ENCODE data around the gene ZFPM1.

The ZFPM1 gene

DNA sequence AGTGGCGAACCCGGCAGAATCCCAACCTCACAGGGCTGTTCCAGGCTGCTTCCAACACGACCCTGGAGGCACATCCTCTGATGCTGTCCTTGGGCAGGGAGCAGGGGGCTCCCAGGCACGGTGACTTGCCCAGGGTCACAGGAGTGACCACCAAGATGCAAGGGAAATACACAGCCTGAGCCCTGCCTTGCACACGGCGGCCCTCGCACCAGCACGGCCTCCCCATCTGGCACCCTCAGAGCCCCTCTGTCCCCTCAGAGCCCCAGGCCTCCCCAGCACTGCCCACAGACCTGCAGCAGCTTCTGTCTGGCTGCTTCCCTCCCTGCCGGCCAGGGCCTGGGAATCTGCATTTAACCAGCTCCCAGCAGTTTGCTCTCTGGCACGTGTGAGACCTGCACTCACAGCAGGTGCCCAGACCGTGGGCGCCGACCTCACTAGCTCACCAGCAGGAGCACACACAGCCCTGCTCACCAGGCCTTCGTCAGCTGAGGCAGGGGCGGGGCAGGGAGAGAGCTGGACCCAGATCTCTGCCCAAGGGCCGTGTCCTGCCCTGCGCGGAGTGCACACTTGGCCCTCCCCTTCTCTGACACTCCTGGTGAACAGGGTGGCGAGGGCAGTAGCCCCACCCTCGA is 87.4 kb downstream of the ZFPM1 start:
- DNase-seq (ENCODE audit: low read depth) = no peak

DNA sequence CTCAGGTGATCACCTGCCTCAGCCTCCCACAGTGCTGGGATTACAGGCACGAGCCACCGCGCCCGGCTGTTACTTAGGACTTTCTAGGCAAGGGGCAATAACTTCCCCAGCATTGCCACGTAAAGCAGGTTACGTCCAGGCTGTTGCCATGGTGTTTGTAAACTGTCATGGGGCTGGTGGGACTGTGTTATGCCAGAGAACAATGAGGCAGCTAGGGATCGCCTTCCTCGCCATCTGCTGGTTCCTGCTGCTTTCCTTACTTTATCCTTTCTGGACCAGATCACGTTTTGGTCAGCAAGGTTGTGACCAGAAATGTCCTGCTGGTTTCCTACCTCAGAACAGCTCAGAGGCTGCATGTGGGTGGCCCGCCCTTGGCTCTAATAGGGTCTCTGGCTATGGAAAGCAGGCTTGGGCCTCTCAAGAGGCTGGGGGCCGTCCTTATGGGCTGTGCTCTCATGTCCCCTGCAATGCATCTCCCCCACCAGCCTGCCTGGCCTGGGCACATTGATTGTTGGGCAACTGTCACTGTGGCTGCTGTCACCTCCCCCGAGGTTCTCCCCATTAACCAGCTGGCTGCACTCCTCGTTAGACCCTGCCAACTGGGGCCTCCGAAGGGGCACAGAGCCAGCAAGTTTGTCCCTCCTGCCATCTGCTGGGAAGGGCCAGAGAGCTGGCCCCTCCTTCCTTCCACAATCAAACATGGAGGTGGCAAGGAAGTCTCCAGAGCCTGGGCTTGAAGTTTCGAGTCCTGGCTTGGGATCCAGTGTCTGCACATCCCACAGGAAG is 88.9 kb downstream of the ZFPM1 start:
- DNase-seq (ENCODE audit: low read depth) = no peak

DNA sequence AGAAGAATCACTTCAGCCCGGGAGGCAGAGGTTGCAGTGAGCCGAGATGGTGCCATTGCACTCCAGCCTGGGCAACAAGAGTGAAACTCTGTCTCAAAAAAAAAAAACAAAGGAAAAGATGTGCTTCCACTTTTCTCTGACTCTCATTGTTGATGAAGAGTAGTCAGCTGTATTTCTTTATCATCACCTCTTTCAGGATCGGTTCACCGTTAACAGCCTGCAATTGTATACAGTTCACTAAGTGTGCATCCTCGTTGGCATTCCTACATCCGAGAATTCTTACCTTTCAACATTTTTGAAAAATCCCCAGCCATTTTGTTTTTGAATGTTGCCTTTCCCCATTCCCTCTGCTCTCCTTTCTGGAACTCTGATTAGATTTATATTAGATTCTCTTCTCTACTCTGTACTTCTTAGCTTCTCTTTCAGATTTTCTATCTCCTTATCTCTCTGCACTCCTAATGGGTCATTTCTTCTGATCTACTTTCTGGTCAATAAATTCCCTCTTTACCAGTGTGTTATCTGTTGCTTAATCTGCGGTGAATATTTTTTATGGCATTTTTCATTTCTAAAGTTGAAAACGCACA is 90.2 kb downstream of the ZFPM1 start:
- no peak for DNase-seq (ENCODE audit: low read depth)

DNA sequence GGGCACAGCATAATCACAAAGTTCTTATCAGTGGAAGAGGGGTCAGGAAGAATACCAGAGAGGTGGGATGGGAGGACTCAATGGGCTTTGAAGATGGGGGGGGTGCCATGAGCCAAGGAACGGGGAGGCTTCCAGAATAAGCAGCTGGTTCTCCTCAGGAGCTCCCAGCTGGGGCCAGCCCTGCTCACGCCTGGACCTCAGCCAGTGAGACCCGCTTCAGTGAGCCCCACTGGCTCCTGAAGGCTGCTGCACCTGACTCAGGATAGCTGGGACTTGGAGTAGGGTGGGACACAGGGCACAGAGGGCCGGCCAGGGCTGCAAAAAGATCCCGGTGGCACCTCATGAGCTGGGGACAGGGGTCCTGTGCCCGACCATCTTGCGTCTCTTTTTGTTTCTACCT is 92.7 kb downstream of the ZFPM1 start:
- DNase-seq (ENCODE audit: low read depth) = no peak

DNA sequence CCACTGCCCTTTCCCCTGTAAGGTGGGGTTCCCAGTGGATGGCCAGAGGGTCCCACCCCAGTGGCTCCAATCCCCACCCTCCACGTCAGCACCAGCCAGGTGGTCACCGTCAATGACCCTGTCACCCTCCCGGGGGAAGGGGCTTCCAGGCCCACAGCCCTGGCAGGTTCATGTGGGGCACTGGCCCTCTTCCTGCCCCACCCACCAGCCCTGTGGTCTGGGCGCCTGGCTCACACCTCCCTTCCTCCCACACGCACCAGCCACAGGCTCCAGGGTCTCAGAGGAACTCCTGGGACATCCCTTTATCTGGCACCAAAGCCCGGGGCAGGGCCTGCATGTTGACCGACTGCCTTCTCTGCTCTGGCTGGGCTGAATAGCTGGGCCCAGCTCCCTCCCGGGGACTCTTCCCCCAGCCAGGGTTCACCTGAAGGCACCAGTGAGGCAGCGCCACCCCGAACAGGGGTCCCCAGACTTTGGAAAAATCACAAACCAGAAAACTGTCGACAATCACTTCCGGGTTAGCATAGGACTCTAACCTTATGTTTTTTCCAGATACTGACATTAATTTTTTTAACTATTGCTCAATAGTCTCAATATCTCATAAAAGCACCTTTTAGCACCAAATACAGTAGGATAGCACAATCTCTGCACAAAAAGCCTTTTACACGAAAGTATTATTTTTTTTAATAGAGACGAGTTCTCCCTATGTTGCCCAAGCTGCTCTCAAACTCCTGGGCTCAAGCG is 95.2 kb downstream of the ZFPM1 start:
- DNase-seq (ENCODE audit: low read depth) = no peak

DNA sequence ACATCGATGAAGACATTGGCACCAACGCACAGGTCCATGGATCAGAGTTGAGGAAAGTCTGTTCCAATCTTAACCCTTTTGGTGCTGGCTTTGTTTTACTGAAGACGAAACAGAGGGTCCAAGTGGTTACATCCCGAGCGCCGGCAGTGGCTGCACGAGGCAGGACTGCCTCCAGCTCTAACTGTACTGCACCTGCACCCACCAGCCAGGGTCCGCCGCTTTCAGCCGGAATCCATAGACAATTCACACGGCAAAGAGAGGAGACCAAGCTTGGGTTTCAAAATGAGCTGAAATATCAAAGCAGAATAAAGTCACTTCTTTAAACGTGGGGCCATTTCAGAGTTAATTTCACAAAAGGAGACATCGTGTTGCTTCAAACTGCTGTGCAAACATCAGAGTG is 95.9 kb downstream of the ZFPM1 start:
- no peak for DNase-seq (ENCODE audit: low read depth)

DNA sequence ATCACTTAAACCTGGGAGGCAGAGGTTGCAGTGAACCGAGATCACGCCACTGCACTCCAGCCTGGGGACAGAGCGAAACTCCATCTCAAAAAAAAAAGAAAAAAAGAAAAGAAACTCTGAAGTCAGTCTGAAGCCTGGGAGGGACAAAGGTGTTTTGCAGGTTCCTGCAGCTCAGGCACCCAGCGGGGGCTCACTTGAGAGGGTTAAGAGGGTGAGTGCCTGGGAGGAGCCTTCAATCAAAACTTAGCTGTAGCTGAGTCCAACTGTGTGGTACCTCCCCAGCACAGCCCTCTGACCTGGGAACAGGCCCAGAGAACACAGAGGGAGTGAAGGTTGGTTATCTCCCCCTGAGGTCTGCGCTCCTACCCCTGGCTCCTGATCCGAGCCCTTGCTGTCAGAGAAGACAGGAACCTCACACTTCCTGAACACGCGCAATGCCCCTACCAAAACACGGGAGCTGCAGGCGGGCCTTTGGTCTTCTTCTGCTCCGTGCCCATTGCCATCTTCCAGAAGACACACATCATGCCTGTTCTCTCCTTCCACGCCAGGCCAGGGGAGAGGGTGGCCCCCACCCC is 96.7 kb downstream of the ZFPM1 start:
- no peak for DNase-seq (ENCODE audit: low read depth)

DNA sequence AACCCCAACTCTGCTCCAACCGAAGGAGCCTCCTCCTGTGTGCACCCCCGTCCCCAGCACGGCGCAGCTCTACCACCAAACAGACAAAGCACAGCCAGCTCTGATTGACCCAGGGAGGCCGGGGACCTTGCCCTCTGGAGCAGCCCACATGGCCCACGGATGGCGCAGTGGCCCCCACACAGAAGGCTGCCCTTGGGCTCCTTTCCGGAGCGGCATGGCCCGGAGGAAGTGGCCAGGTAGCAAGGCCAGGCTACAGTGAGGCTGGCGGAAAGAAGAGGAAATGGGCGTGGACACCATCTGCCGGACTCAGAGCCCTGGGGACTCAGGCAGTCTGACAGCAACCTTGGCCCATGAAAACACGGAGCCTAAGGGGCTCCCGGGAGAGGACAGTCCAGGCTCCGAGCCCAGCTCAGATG is 97.2 kb downstream of the ZFPM1 start:
- DNase-seq (ENCODE audit: low read depth) = no peak

DNA sequence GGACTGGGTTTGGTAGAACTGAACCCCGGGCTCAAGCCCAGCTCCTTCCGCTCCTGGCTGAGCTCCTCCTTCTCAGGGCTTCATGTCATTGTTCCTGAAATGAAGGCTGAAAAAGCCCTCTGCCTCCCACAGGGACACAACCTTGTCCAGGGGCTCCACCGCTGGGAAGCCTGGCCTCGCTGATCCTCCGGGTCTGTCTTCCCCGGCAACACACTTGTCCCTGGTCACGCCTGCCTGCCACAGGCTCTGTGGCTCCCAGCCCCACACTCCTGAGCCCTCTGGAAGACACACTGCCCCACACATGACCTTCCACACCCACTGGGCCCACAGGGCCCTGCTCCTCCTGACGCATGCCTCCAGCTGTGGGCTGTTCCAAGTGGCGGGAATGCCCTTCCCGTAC is 99.1 kb downstream of the ZFPM1 start:
- no peak for DNase-seq (ENCODE audit: low read depth)

DNA sequence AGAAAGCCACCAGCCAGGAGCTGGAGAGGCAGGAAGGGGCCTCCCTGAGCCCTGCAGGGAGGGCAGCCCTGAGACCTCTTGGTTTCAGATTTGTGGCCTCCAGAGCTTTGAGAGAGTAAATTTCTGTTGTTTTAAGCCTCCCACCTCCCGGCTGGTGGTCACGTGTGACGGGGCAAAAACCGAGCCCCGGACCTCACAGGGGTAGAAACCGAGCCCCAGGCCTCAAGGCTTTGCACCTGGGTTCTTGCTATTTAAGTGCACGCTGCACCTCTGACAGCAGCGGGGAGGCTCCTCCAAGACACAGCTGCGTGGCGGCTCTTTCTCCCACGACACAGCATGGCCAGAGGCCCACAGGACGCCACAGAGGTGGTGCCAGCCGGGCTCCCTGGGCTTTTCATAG is 99.7 kb downstream of the ZFPM1 start:
- DNase-seq (ENCODE audit: low read depth) = no peak

DNA sequence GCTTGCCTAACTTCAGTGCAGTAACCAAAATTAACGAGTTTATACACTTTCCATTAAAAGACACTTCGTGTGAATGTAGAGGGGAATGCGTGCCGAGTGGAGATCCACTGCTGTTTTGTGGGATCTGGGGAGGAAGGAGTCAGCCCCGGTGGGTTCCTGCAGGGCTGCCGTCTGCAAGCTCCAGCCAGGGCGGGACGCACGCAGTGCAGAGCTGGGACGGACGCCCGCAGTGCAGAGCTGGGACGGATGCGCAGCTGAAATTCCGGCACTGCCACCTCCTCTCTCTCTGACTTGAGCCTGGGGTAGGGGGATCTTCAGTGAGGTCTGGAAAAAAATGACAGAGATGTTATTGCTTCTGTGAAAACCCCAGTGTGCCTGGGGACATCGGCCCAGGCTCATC is 100.7 kb downstream of the ZFPM1 start:
- no peak for DNase-seq (ENCODE audit: low read depth)

DNA sequence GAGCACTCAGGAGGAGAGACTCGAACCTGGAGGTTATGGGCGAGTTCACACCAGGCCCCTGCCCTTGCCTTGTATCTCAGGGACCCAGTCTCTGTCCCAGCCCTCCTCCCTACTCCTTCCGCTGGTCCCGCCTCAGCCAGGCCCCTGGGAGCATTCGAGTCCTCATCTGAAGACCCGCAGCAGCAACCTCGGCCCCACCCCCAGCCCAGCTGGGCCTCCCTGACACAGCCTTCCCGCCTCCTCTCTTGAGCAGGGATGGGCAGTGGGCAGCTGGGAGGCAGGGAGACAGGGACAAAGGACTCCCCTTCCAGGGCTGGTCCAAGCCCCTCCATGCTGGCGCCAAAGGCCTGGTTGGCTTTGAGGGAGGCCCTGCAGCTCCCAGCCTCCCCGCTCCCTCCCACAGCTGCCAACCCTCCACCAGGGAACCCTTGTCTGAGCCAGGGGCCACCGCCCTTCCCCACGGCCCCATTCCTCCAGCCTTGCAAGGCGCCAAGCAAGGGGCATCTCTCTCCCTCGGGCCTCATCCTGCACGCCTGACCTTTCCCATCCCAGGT is 101.7 kb downstream of the ZFPM1 start:
- DNase-seq (ENCODE audit: low read depth) = no peak

DNA sequence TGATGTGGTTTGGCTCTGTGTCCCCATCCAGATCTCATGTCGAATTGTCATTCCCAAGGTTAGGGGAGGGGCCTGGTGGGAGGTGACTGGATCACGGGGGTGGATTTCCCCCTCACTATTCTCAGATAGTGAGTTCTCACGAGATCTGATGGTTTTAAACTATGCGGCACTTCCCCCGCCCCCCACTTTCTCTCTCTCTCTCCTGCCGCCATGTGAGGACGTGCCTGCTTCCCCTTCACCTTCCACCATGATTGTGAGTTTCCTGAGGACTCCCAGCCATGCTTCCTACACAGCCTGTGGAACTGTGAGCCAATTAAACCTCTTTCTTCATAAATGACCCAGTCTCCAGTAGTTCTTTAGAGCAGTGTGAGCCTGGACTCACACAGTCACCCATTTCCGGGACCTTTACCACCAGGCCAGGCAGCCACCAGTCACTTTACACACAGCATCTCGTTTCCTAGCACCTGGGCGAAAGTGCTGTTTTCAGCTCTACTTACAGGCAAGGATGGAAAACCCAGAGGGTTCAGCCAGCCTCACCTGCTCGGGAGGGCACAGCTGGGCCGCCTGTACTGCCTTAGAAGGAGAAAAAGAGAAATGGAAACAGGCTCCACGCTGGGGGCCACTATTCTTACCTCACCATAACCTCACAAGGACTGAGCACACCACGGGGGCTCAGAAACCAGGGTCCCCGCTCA is 103.4 kb downstream of the ZFPM1 start:
- DNase-seq (ENCODE audit: low read depth) = no peak

DNA sequence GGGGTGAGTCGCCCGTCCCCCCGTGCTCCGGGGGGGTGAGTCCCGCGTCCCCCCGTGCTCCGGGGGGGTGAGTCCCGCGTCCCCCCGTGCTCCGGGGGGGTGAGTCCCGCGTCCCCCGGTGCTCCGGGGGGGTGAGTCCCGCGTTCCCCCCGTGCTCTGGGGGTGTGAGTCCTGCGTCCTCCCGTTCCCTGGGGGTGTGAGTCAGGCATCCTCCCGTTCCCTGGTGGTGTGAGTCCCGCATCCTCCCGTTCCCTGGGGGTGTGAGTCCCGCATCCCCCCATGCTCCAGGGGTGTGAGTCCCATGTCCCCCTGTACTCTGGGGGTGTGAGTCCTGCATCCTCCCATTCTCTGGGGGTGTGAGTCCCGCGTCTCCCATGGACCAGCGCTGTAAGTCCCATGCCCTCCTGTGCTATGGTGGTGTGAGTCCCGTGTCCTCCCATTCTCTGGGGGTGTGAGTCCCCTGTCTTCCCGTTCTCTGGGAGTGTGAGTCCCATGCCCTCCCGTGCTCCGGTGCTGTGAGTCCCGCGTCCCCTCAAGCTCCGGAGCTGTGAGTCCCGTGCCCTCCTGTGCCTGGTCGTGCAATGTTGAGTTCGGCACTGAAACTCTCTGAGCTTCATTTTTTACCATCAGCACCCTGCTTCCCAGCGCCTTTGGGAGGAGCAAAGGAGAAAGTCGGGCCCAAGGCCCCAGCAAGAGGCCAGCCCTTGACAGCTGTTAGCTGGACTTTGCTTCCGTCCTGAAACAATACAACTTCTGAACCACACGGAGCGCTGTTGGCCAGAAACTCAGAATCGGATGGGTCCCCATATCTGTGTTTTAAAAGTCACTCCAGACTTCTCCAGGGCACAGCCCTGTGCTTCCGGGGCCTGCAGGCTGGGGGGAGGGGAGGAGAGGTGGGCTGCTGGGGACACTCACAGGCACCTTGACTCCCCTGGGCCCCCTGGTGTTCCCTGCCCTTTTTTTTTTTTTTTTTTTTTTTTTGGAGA is 105.7 kb downstream of the ZFPM1 start:
- no peak for DNase-seq (ENCODE audit: low read depth)

DNA sequence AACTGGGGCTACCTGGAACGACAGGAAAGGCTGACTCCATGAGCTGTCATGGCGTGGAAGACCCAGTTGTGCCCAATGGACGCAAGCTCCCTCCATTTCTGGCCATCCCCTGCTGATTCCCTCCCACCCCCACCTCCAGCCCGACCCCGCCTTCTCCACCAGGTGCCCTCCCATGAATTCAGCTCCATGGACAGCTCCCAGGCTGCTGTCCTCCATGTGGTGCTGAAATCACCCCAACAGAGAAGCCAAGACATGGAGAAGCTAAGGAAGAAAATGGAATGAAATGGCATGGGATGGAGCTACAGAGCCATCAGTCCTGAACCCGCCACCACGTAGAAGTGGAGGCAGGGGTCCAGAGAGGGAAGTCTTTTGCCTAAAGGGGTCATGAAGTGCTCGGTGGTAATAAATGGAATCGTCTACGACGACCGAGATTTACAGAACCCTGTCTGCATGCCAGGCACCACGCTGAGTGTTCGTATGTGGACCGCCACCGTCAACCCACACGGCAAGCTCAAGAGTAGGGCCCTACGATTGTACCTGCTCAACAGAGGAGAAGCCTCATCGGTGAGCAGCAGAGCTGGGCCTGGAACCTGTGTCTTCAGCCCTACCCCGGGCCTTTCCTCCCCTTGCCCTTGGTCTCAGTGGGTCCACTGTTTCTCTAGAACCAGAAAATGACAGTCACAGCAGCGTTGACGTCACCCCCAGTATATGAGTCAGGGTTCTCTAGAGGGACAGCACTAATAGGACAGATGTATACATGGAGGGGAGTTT is 107.8 kb downstream of the ZFPM1 start:
- DNase-seq (ENCODE audit: low read depth) = no peak

DNA sequence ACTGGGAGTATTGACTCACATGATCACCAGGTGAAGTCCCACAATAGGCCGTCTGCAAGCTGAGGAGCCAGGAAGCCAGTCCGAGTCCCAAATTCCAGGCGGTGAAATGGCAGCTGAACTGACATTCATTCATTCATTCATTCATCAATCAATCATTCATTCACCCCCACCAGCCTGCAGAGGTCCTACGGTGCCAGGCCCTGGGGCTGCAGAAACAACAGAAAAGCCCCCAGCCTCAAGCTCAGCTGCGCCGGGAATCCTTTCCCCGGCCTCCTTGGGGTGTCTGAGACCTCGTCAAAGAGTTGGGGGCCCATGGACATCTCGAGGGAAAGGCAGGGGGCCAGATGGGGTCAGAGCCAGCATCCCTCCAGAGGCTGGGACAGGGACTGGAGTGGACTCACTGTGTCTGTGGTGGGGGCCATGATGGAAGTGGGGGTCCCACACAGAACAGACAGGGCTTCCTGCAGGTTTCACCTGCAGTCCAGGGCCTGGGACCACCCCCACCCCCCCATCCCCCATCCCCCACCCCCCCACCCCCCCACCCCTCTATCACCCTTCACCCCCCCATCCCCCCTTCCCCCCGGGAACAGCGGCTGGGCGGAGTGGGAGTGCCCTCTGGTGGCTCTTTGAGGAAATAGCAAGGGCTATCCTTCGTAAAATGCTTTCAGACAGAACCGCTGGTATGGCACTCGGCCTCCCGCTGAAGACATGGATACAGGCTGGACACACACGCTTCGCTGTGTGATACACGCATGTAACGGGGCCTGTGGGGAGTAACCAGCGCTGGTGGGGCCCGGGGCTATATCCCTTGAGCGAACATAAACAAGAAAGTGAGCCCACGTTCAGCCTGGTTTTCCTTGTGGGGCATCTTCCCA is 108.6 kb downstream of the ZFPM1 start:
- DNase-seq (ENCODE audit: low read depth) = peak; percentile 48

DNA sequence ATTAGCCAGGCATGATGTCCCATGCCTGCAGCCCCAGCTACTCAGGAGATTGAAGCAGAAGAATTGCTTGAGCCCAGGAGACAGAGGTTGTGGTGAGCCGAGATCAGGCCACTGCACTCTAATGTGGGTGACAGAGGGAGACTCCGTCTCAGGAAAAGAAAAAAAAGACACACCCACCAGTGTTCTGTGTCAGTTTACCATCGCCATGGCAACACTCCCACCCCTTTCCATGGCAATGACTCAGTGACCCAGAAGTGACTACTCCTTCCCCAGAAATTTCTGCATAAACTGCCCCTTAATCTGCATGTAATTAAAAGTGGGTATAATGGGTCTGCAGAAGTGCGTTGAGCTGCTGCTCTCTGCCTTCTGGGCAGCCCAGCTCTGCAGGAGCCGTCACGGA is 113.1 kb downstream of the ZFPM1 start:
- no peak for DNase-seq (ENCODE audit: low read depth)
